OCI-LY3 (cell line): ENCODE results near the gene LIMA1.

Experiments used
- H2AFZ ChIP-seq: fragments of 200-600, 300-600 bp; shearing (Covaris generic); 2 replicates; pipeline ENCODE4 v1.6.0; 2014; ENCODE audit warnings: antibody characterized with exemption, low read depth, low read length
- H3K27ac ChIP-seq: fragments of 200-600, 300-600 bp; sonication (generic); 2 replicates; pipeline ENCODE4 v1.5.1; 2014; ENCODE audit warnings: mild to moderate bottlenecking, low read length, moderate library complexity, mixed read lengths
- H3K27me3 ChIP-seq: fragments of 200-600, 300-600 bp; sonication (generic); 2 replicates; pipeline ENCODE4 v1.6.1; 2014; ENCODE audit warnings: low read depth, low read length, mixed read lengths
- H3K36me3 ChIP-seq: fragments of 200-600, 300-600 bp; sonication (generic); replicated peaks from 2 replicates; pipeline ENCODE3; 2014; ENCODE audit warnings: low read depth, low read length, mixed read lengths
- H3K4me1 ChIP-seq: fragments of 300-600, 200-600 bp; sonication (generic); 2 replicates; pipeline ENCODE4 v1.6.1; 2014; ENCODE audit warnings: low read length, mixed read lengths
- H3K4me2 ChIP-seq: fragments of 200-600, 300-600 bp; sonication (generic); 2 replicates; pipeline ENCODE4 v1.6.1; 2014; ENCODE audit warnings: low read length, mixed read lengths
- H3K4me3 ChIP-seq: fragments of 300-600, 200-600 bp; sonication (generic); 2 replicates; pipeline ENCODE4 v1.5.1; 2014; ENCODE audit warnings: antibody characterized with exemption, mild to moderate bottlenecking, low read length, moderate library complexity
- H3K79me2 ChIP-seq: fragments of 300-600, 200-600 bp; shearing (Covaris generic); 2 replicates; pipeline ENCODE4 v1.6.1; 2014; ENCODE audit warnings: mild to moderate bottlenecking, low read length, mixed read lengths
- H3K9ac ChIP-seq: fragments of 300-600, 200-600 bp; shearing (Covaris generic); 2 replicates; pipeline ENCODE4 v1.6.0; 2014; ENCODE audit warnings: mild to moderate bottlenecking, low read length, moderate library complexity
- H3K9me3 ChIP-seq: fragments of 200-600, 300-600 bp; shearing (Covaris generic); 2 replicates; pipeline ENCODE4 v1.6.1; 2014; ENCODE audit warnings: low read length, mixed read lengths; ENCODE audit not compliant: insufficient read depth
- H4K20me1 ChIP-seq: fragments of 200-600, 300-600 bp; sonication (generic); 2 replicates; pipeline ENCODE4 v1.6.1; 2016; ENCODE audit warnings: low read length, mixed read lengths; ENCODE audit not compliant: insufficient read depth
- CTCF ChIP-seq: fragments of 200-600, 300-600 bp; sonication (generic); IDR thresholded peaks from 2 replicates; pipeline ENCODE4 v1.5.1; 2014; ENCODE audit warnings: antibody characterized with exemption, low read length, low read depth
- EZH2phosphoT487 ChIP-seq: fragments of 200-600 bp; shearing (Covaris generic); IDR thresholded peaks from 2 replicates; pipeline ENCODE4 v1.6.1; 2018; ENCODE audit warnings: antibody characterized with exemption, mixed run types, low read depth

The LIMA1 gene

GRCh38 chr12:50257236-50258166 is 25.8 kb downstream of the LIMA1 start:
- Histone ChIP-seq H3K27me3 (no peaks in the 10 kb centered on the region), H3K4me2 (no peak overlapping the region), H3K4me3 (no peak overlapping the region), H2AFZ (no peak overlapping the region), H3K9ac (no peak overlapping the region), H3K79me2 (no peaks in the 10 kb centered on the region), H3K4me1 (peaks cover 12% of the 10 kb centered on the region), H3K9me3 (no peaks in the 10 kb centered on the region), H4K20me1 (no peaks in the 10 kb centered on the region), H3K36me3 (no peaks in the 10 kb centered on the region), H3K27ac (no peak overlapping the region)
- TF ChIP-seq CTCF (no peak), EZH2phosphoT487 (no peak)

- H3K27me3 ChIP-seq, result no peaks in the 10 kb centered on the region
- H3K4me3 ChIP-seq, result no peak overlapping the region
- H3K36me3 ChIP-seq, result no peaks in the 10 kb centered on the region
- peaks cover 12% of the 10 kb centered on the region for H3K4me1 ChIP-seq
- H4K20me1 ChIP-seq, result no peaks in the 10 kb centered on the region
- TF ChIP-seq EZH2phosphoT487 (no peak), CTCF (no peak)
- no peak overlapping the region for H3K27ac ChIP-seq
- H3K9ac ChIP-seq, result no peak overlapping the region
- no peak overlapping the region for H2AFZ ChIP-seq
- no peaks in the 10 kb centered on the region for H3K9me3 ChIP-seq
- H3K4me2 ChIP-seq, result no peak overlapping the region
- no peaks in the 10 kb centered on the region for H3K79me2 ChIP-seq
These were observed 26.6 kb downstream of the LIMA1 start for GRCh38 chr12:50256761-50257160.

GRCh38 chr12:50252977-50253602 is 30.2 kb downstream of the LIMA1 start:
- no peaks in the 10 kb centered on the region for H3K9me3 ChIP-seq
- H3K36me3 ChIP-seq, result no peaks in the 10 kb centered on the region
- TF ChIP-seq CTCF (no peak), EZH2phosphoT487 (no peak)
- H4K20me1 ChIP-seq, result no peaks in the 10 kb centered on the region
- no peak overlapping the region for H2AFZ ChIP-seq
- H3K27me3 ChIP-seq, result no peaks in the 10 kb centered on the region
- no peak overlapping the region for H3K9ac ChIP-seq
- H3K4me1 ChIP-seq, result peaks cover 12% of the 10 kb centered on the region
- no peak overlapping the region for H3K4me3 ChIP-seq
- no peaks in the 10 kb centered on the region for H3K79me2 ChIP-seq
- no peak overlapping the region for H3K27ac ChIP-seq
- no peak overlapping the region for H3K4me2 ChIP-seq

GRCh38 chr12:50251619-50252252 is 31.6 kb downstream of the LIMA1 start:
- H4K20me1 ChIP-seq, result no peaks in the 10 kb centered on the region
- no peak overlapping the region for H3K4me2 ChIP-seq
- H3K27me3 ChIP-seq, result no peaks in the 10 kb centered on the region
- peaks cover 11% of the 10 kb centered on the region for H3K4me1 ChIP-seq
- no peak overlapping the region for H3K4me3 ChIP-seq
- H2AFZ ChIP-seq, result no peak overlapping the region
- no peaks in the 10 kb centered on the region for H3K9me3 ChIP-seq
- no peak overlapping the region for H3K27ac ChIP-seq
- H3K79me2 ChIP-seq, result no peaks in the 10 kb centered on the region
- H3K36me3 ChIP-seq, result no peaks in the 10 kb centered on the region
- TF ChIP-seq EZH2phosphoT487 (no peak), CTCF (no peak)
- H3K9ac ChIP-seq, result no peak overlapping the region
